HepG2 (cell line): ENCODE results near the gene FXYD4. TPM values are rescaled to one million over a fixed set of nuclear protein-coding genes. Genes with fewer than 3 reads are reported as not detected.

ENCODE experiments used
- DPF2 ChIP-seq: sonication (generic); formaldehyde crosslinking; IDR thresholded peaks from 2 replicates; pipeline ENCODE4 v1.4.0; 2020; ENCODE audit warnings: mild to moderate bottlenecking, low read depth, missing genetic modification reagents, borderline replicate concordance
- EP300 ChIP-seq, 3 experiments: sonication (generic) in 1 of 3; formaldehyde crosslinking in 1 of 3; IDR thresholded peaks; 2 replicates each; pipeline versions ENCODE4 v1.5.1 to v1.6.1; 2011 to 2020; ENCODE audit warnings: low read depth in 2 of 3, low read length in 2 of 3, borderline replicate concordance in 1 of 3, improper control_type of control experiment in 1 of 3, mild to moderate bottlenecking in 1 of 3, missing genetic modification reagents in 1 of 3, moderate library complexity in 1 of 3
- HDAC1 ChIP-seq: sonication (generic); formaldehyde crosslinking; IDR thresholded peaks from 2 replicates; pipeline ENCODE4 v1.5.1; 2020; ENCODE audit warnings: mild to moderate bottlenecking, missing genetic modification reagents
- HOXA9 ChIP-seq: sonication (generic); formaldehyde crosslinking; IDR thresholded peaks from 2 replicates; pipeline ENCODE4 v1.8.1; 2022; ENCODE audit warnings: missing genetic modification reagents, mild to moderate bottlenecking, moderate library complexity, borderline replicate concordance
- POLR2A ChIP-seq, 2 experiments: IDR thresholded peaks; 2 replicates each; pipeline ENCODE4 v1.6.1; 2011; ENCODE audit warnings: low read depth in 2 of 2, low read length in 2 of 2, mild to moderate bottlenecking in 1 of 2, moderate library complexity in 1 of 2; ENCODE audit not compliant: insufficient read depth in 1 of 2
- RFXAP ChIP-seq: sonication (generic); formaldehyde crosslinking; IDR thresholded peaks from 2 replicates; pipeline ENCODE4 v1.4.0; 2020; ENCODE audit warnings: missing genetic modification reagents, borderline replicate concordance
- ZNF296 ChIP-seq: sonication (generic); formaldehyde crosslinking; conservative IDR thresholded peaks from 2 replicates; pipeline ENCODE4 v1.5.0; 2020; ENCODE audit warnings: mild to moderate bottlenecking, missing genetic modification reagents
- ZNF333 ChIP-seq: sonication (generic); formaldehyde crosslinking; IDR thresholded peaks from 2 replicates; pipeline ENCODE4 v1.4.0; 2020; ENCODE audit warnings: mild to moderate bottlenecking, missing genetic modification reagents, borderline replicate concordance
- ZNF343 ChIP-seq: sonication (generic); formaldehyde crosslinking; IDR thresholded peaks from 2 replicates; pipeline ENCODE4 v1.4.0; 2020; ENCODE audit warnings: mild to moderate bottlenecking, missing genetic modification reagents
- polyA plus RNA-seq, 8 experiments: library from polyadenylated mRNA; depleted of rRNA in 3 of 8; stranded (reverse) in 7 of 8; unstranded in 1 of 8; fragments of >200 nt; fragmentation: Illumina TruSeq in 4 of 8; extraction: Trizol in 4 of 8; gene quantifications; 2 replicates each; pipeline versions ENCODE4 v1.2.1 to v1.2.3, GENCODE V29; 2011 to 2016; ENCODE audit warnings: low read depth in 4 of 8, missing spikeins in 1 of 8, mixed read lengths in 1 of 8; ENCODE audit not compliant: insufficient read depth in 1 of 8
- total RNA-seq, 5 experiments: library from RNA; depleted of rRNA; stranded (reverse); fragments of >200 nt; fragmentation: Illumina TruSeq; extraction: Trizol; gene quantifications; 2 replicates each; pipeline ENCODE4 v1.2.3, GENCODE V29; 2016; ENCODE audit warnings: low read depth in 1 of 5
- TF ChIP-seq, protein P1 (sequence below): sonication (generic); formaldehyde crosslinking; conservative IDR thresholded peaks from 2 replicates; pipeline ENCODE4 v1.5.0; 2020; ENCODE audit warnings: missing genetic modification reagents
- TF ChIP-seq, protein P2 (sequence below): sonication (generic); formaldehyde crosslinking; IDR thresholded peaks from 2 replicates; pipeline ENCODE4 v1.4.0; 2020; ENCODE audit warnings: mild to moderate bottlenecking, missing genetic modification reagents
- TF ChIP-seq, protein P3 (sequence below): sonication (generic); formaldehyde crosslinking; IDR thresholded peaks from 2 replicates; pipeline ENCODE4 v1.4.0; 2020; ENCODE audit warnings: missing genetic modification reagents
- TF ChIP-seq, protein P4 (sequence below): sonication (generic); formaldehyde crosslinking; IDR thresholded peaks from 2 replicates; pipeline ENCODE4 v1.8.1; 2023; ENCODE audit warnings: mild to moderate bottlenecking, moderate library complexity, missing genetic modification reagents

The FXYD4 gene
- total and polyA plus RNA-seq, 2 of the 13 experiments (the other 11 are each of a cell fraction or from before 2014, with no cell fraction given), result not detected

DNA sequence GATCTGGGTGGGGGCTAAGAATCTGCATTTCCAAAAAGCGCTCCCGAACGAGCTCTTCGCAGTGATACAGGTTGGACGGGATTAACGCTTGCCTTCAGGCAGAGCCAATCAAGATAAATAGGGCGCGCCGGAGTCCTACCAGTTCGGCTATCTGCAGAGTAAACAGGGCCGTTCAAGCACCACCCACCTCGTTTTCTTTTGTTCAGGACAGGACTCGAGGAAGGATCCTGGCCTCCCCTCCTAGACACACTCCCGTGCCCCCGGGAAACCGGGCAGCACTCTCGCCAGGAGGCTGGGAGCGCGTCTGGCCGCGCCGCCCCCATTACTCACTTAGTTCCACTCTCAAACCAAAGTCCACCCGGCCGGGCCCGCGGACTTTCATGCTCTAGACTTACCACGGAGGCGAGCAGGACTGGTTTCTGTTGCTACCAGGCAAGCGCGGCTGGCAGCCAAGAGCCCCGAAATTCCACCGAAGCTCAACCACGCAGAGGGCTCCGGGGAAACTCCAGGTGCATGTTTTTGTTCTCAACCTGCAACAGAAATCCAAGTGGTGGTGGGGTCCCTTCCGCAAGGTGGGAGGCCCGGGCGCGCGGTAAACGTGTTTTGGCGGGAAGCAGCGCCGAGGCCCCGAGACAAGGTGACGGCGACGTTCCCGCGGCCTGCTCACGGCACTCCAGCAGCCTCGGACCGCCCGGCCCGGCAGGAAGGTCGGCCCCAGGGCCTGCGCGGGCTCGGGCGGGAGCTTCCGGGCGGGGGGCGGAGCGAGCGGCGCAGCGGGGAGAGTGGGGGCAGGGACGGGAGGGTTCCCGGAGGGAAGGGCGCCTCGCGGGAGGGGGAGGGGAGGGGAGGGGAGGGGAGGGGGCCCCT is 24.9 kb downstream of the FXYD4 start (continued):
- TF ChIP-seq HOXA9 (CRISPR knock-in tag), result peak; percentile 66; the same call in 1 of the 2 replicates
- 0 out of 2 replicates have a peak, but pooled peaks have one; percentile 4 for TF ChIP-seq ZNF296 (CRISPR knock-in tag)
- TF ChIP-seq, protein P1, sequence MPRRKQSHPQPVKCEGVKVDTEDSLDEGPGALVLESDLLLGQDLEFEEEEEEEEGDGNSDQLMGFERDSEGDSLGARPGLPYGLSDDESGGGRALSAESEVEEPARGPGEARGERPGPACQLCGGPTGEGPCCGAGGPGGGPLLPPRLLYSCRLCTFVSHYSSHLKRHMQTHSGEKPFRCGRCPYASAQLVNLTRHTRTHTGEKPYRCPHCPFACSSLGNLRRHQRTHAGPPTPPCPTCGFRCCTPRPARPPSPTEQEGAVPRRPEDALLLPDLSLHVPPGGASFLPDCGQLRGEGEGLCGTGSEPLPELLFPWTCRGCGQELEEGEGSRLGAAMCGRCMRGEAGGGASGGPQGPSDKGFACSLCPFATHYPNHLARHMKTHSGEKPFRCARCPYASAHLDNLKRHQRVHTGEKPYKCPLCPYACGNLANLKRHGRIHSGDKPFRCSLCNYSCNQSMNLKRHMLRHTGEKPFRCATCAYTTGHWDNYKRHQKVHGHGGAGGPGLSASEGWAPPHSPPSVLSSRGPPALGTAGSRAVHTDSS (CRISPR knock-in tag), result no peak
- TF ChIP-seq HDAC1 (CRISPR knock-in tag), result peak; percentile 41; the same call in 1 of the 2 replicates
- TF ChIP-seq, protein P2, sequence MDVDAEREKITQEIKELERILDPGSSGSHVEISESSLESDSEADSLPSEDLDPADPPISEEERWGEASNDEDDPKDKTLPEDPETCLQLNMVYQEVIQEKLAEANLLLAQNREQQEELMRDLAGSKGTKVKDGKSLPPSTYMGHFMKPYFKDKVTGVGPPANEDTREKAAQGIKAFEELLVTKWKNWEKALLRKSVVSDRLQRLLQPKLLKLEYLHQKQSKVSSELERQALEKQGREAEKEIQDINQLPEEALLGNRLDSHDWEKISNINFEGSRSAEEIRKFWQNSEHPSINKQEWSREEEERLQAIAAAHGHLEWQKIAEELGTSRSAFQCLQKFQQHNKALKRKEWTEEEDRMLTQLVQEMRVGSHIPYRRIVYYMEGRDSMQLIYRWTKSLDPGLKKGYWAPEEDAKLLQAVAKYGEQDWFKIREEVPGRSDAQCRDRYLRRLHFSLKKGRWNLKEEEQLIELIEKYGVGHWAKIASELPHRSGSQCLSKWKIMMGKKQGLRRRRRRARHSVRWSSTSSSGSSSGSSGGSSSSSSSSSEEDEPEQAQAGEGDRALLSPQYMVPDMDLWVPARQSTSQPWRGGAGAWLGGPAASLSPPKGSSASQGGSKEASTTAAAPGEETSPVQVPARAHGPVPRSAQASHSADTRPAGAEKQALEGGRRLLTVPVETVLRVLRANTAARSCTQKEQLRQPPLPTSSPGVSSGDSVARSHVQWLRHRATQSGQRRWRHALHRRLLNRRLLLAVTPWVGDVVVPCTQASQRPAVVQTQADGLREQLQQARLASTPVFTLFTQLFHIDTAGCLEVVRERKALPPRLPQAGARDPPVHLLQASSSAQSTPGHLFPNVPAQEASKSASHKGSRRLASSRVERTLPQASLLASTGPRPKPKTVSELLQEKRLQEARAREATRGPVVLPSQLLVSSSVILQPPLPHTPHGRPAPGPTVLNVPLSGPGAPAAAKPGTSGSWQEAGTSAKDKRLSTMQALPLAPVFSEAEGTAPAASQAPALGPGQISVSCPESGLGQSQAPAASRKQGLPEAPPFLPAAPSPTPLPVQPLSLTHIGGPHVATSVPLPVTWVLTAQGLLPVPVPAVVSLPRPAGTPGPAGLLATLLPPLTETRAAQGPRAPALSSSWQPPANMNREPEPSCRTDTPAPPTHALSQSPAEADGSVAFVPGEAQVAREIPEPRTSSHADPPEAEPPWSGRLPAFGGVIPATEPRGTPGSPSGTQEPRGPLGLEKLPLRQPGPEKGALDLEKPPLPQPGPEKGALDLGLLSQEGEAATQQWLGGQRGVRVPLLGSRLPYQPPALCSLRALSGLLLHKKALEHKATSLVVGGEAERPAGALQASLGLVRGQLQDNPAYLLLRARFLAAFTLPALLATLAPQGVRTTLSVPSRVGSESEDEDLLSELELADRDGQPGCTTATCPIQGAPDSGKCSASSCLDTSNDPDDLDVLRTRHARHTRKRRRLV (CRISPR knock-in tag), result no peak
- TF ChIP-seq EP300 (IDR thresholded peaks at IDR 0.05; ENCODE audit: low read depth in 2 of 2, low read length in 2 of 2), result no peak
- TF ChIP-seq EP300 (CRISPR knock-in tag; IDR thresholded peaks at IDR 0.05; ENCODE audit: borderline replicate concordance), result 0 out of 2 replicates have a peak, but pooled peaks have one; percentile 19
- peak; percentile 39; the same call in 1 of the 2 replicates for TF ChIP-seq RFXAP (CRISPR knock-in tag)
- TF ChIP-seq, protein P3, sequence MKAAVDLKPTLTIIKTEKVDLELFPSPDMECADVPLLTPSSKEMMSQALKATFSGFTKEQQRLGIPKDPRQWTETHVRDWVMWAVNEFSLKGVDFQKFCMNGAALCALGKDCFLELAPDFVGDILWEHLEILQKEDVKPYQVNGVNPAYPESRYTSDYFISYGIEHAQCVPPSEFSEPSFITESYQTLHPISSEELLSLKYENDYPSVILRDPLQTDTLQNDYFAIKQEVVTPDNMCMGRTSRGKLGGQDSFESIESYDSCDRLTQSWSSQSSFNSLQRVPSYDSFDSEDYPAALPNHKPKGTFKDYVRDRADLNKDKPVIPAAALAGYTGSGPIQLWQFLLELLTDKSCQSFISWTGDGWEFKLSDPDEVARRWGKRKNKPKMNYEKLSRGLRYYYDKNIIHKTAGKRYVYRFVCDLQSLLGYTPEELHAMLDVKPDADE (CRISPR knock-in tag), result peak; percentile 93
- TF ChIP-seq, protein P4, sequence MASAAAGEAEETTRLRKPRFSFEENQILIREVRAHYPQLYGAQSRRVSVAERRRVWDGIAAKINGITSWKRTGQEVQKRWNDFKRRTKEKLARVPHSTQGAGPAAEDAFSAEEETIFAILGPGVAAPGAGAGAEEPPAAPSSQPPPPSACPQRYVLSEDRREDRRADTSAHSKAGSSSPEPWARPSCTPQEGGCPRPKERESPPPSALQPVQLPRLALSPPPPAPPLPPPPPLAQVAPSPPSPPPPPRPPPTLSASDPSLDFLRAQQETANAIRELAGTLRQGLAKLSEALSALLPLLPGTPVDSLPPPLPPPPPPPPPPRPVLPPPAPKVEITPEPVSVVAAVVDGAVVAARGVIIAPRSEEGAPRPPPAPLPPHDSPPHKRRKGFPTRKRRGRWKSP, result 0 out of 2 replicates have a peak, but pooled peaks have one; percentile 62
- no peak for TF ChIP-seq DPF2 (CRISPR knock-in tag)
- no peak; the same call in none of the 2 replicates for TF ChIP-seq ZNF343 (CRISPR knock-in tag)
- TF ChIP-seq ZNF333 (CRISPR knock-in tag), result 0 out of 2 replicates have a peak, but pooled peaks have one; percentile 30
- peak; percentile 54 to 63; a peak in 3 of 4 replicates for TF ChIP-seq POLR2A (IDR thresholded peaks at IDR 0.05; ENCODE audit: insufficient read depth in 1 of 2, low read depth in 2 of 2, low read length in 2 of 2)
